NCI-H460 (cell line): ENCODE measurements around the gene LMNA. TPM values are rescaled to one million over a fixed set of nuclear protein-coding genes. Genes with fewer than 3 reads are reported as not detected.
"Not testable (repeated sequence)": the region's sequence is repeated elsewhere in the genome, so short reads cannot be mapped to it uniquely, and the experiment has no call there.

Experiments
- DNase-seq: peaks from one replicate; pipeline ENCODE4 v3.0.0-alpha.2; 2016; ENCODE audit warnings: low read depth; ENCODE audit errors: extremely low read depth
- polyA plus RNA-seq: library from polyadenylated mRNA; depleted of rRNA; stranded (reverse); fragments of >200 nt; gene quantifications from 2 replicates; pipeline ENCODE4 v1.2.3, GENCODE V29; 2014; cell fraction: nucleus; rRNA removed
- total RNA-seq: library from RNA; depleted of rRNA; stranded (reverse); fragments of >200 nt; shearing (Covaris generic); gene quantifications from 2 replicates; pipeline ENCODE4 v1.2.3, GENCODE V29; 2014; rRNA removed

The LMNA gene
- 315 and 336 TPM in 2 replicates for total RNA-seq
- polyA plus RNA-seq: 740 and 920 TPM in 2 replicates

DNA sequence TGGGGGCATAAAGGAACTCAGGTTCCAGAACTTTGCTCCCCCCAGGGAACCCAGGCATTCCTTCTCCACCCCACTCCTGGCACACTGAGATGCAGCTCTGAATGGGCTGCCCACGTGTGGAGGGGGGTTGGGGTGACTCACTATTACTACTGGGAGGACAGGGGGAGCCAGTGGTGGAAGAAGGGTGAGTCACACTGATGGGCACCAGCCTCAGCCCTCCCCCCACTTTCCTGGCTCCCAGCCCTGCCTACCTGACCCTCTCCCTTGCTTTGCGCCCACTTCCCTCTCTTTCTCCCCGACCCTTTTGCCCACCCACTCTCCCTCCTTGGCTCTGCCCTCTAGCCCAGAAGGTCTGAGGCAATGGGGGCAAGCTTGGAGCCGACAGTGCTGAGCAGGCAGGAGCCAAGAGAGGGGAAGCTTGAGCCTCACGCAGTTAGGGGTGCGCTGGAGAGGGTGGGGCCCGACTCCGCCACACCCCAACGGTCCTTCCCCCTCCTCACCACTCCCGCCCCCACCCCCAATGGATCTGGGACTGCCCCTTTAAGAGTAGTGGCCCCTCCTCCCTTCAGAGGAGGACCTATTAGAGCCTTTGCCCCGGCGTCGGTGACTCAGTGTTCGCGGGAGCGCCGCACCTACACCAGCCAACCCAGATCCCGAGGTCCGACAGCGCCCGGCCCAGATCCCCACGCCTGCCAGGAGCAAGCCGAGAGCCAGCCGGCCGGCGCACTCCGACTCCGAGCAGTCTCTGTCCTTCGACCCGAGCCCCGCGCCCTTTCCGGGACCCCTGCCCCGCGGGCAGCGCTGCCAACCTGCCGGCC is at the start of gene LMNA:
Gene LMNA (plus strand): TSS at position 611 of the 818 bp plus-strand sequence. CDS start 208 bp downstream, outside the sequence.
- DNase-seq: peak; percentile 95

- no peak for DNase-seq
These were observed 49.3 kb upstream of the LMNA start for GRCh38 chr1:156065212-156065611.

- no peak for DNase-seq
These were observed 48.6 kb upstream of the LMNA start for GRCh38 chr1:156065871-156066270.

GRCh38 chr1:156067262-156067661 is 47.2 kb upstream of the LMNA start:
- DNase-seq: no peak

DNA sequence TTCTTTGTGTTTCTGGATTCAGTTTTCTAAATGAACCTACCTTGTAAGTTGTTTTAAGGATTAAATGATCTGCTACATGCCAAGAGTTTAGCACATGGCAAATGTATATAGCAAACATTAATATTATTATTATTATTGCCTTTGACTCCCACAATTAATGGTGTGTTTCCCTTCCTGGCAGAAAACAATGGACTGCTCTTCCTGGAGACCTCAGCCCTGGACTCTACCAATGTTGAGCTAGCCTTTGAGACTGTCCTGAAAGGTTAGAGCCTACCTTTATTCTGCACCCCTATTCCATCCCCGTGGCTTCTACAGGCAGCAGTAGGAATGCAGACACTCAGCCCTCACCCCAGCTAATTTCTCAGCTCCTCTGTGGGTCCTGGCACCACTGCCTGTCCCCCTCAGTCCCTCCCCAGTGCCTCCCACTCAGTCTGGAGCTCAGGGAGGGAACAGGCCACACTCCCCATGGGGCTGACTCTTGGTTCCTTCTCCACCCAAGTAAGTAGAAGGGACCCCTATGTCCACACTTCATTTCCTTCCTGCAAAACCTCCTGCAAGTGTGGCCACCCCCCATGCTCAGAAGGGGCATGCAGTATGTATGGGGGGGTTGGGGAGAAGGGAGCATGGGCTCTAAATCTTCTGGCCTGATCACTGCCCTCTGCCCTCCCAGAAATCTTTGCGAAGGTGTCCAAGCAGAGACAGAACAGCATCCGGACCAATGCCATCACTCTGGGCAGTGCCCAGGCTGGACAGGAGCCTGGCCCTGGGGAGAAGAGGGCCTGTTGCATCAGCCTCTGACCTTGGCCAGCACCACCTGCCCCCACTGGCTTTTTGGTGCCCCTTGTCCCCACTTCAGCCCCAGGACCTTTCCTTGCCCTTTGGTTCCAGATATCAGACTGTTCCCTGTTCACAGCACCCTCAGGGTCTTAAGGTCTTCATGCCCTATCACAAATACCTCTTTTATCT is 44.7 kb upstream of the LMNA start:
- DNase-seq: no peak

DNA sequence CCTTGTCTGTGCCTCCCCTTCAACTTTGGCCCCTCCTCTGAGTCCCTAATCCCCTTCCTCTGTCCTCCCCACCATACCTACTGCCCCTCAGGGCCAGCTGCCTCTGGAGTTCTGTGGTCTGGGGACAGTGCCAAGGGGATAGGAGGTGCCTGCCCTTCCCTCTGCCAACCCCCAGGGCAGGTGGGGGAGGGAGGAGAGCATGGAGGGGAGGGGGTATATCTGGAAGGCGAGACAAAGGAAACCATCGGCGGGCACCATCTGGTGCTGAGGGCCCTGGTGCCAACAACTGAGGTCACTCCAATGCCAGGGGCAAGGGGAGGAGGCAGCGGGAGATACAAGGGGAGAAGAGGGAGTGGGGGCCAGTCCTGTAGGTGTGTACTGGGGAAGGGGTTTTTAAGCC is 44.0 kb upstream of the LMNA start:
- no peak for DNase-seq

DNA sequence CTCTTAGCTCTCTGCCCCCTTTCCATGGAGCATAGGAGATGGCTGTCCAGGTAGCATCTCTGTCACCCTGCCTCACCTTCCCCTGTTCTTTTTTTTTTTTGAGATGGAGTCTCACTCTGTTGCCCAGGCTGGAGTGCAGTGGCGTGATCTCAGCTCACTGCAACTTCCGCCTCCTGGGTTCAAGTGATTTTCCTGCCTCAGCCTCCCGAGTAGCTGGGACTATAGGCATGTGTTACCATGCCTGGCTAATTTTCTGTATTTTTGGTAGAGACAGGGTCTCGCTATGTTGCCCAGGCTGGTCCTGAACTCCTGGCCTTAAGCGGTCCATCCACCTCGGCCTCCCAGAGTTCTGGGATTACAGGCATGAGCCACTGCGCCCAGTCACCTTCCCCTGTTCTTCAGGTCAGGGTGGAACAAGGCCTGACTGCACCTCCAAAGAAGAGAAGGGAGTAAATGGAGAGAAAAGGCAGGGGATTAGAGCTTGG is 43.1 kb upstream of the LMNA start:
- not testable (repeated sequence) for DNase-seq

DNA sequence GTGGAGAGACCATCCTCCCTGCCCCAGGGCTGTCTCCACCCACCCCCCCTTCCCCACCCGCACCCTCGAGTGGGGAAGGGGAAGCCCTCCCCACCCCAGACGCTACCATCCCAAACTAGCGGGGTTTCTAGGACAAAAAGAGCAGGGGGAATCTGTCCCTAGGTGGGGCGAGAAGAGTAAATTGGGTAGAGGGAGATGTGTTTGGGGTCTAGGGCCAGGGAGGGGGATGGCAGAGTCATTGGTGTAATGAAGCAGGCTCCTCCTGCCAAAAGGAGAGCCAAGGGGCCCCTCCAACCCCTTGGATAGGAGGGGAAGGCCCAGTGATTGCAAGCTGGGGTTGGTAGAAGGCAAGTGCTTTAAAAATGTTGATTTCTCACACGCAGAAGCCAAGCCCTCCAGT is 42.3 kb upstream of the LMNA start:
- no peak for DNase-seq

DNA sequence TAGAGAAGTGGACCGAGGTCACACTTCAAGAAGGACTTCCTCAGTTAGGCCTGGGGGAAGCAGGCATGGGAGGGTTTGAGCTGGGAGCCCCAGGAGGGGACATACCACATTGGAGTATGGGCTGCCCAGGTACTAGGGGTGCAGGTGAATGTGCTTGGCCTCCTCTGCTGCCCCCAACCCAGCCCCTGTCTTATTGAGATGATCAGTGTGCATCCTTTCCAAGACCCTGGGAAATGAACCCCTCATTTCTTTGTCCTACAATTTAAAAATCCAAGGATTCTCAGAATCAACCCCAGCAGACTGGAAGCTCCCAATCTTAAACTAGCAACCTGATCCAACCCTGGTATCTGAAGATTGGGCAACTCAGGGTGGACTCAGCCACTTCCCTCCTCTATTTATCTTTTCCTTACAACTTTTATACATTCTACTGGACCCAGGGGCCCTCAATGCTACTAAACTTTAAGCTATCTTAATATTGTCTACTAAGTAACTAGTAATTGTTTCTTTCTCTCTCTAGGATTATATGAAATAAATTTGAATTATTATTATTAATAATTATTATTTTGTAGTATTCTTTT is 41.3 kb upstream of the LMNA start:
- no peak for DNase-seq

- DNase-seq: no peak
These were observed 40.8 kb upstream of the LMNA start for GRCh38 chr1:156073740-156074139.

DNA sequence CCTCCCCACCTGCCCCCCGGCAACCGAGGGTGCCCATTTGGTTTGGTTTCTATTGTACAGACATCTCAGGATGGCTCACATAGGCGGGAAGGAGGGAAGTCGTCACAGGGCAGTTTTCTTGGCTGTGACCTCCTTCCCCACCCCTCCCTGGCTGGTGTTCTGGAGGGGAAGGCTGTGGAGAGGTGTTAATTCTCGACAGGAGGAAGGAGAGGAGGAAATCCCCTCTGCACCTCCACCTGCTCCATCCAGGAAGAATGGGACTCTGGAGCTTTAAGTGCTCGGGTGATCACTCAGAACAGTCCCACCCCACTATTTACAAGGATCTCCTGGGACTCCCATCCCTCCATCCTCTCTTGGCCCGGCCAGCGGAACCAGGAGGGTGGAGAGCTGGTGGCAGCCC is 39.9 kb upstream of the LMNA start:
- no peak for DNase-seq

DNA sequence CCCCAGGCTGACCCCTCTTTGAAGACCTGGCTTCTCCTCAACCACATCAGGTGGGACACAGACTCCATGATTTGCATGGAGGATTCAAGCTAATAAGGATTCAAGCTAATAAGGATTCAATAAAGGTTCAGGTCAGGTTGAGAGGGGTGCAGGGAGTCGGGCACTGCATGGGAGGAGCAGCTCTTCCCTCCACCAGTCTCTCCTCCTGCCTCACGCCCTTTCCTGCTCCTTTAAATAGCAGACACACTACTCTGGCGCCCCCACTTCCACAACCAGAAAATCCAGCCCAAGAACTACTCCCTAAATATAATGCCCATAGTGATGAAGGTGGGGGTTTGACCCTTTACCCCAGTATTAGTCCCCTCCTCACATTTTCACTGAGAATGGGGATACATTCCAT is 39.3 kb upstream of the LMNA start:
- no peak for DNase-seq

GRCh38 chr1:156075775-156076204 is 38.7 kb upstream of the LMNA start:
- no peak for DNase-seq

GRCh38 chr1:156076609-156077429 is 37.7 kb upstream of the LMNA start:
- no peak for DNase-seq

- no peak for DNase-seq
These were observed 37.1 kb upstream of the LMNA start for GRCh38 chr1:156077430-156077760.

DNA sequence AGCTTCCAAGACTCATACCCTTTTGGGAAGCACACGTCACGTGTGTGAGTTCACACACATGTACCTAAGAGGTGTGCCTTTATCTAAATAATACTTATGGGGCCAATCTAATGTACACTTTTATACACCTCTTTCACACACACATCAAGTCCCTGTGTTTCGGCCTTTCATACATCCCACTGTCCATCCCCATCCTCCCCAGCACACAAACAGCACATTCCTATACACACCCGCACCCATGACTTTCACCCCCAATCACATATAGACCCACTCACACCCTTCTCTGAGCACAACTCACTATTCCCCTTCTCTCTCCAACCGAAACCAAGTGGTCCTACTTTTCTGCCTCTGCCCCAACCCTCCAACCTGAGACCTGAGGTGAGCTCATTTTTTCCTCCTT is 35.8 kb upstream of the LMNA start:
- no peak for DNase-seq

- no peak for DNase-seq
These were observed 34.7 kb upstream of the LMNA start for GRCh38 chr1:156079762-156080161.

GRCh38 chr1:156080241-156080862 is 34.2 kb upstream of the LMNA start:
- DNase-seq: no peak

GRCh38 chr1:156080863-156081179 is 33.7 kb upstream of the LMNA start:
- DNase-seq: no peak
